HEK293 (cell line): ENCODE measurements around the gene CDH24.

Experiments
- CTCF ChIA-PET: fragments of 350-600 bp; formaldehyde crosslinking; extraction: SDS; loops from one replicate; lab custom pipeline; 2021; ENCODE audit warnings: antibody characterized with exemption; lab: Yijun Ruan, JAX
- POLR2A ChIA-PET: fragments of 300-600 bp; formaldehyde crosslinking; extraction: SDS; loops from one replicate; lab custom pipeline; 2020; ENCODE audit warnings: antibody characterized with exemption, inconsistent platforms; lab: Yijun Ruan, JAX
- H3K27ac ChIP-seq: fragments of 200-500 bp; sonication (Bioruptor generic); 2 replicates; pipeline ENCODE4 v1.5.1; 2014; ENCODE audit warnings: low read depth, low read length, control low read depth, inconsistent platforms; ENCODE audit errors: extremely low read depth
- H3K36me3 ChIP-seq, 2 experiments: fragments of 200-500 bp in 1 of 2; sonication (Bioruptor generic) in 1 of 2; 1 replicate in 1 of 2; 2 replicates in 1 of 2; pipeline ENCODE4 v1.5.1; 2014 to 2017; ENCODE audit warnings: inconsistent platforms in 2 of 2, low read length in 2 of 2; ENCODE audit not compliant: control insufficient read depth in 2 of 2, insufficient read depth in 1 of 2
- H3K4me1 ChIP-seq: fragments of 200-500 bp; sonication (Bioruptor generic); 2 replicates; pipeline ENCODE4 v1.5.1; 2014; ENCODE audit warnings: mild to moderate bottlenecking, low read length, inconsistent platforms; ENCODE audit not compliant: control insufficient read depth, insufficient read depth
- H3K4me3 ChIP-seq: 2 replicates; pipeline ENCODE4 v1.5.1; 2011; ENCODE audit warnings: low read depth, mild to moderate bottlenecking, control low read depth, low read length, moderate library complexity
- H3K9me3 ChIP-seq: fragments of 200-500 bp; sonication (Bioruptor generic); 2 replicates; pipeline ENCODE4 v1.5.1; 2014; ENCODE audit warnings: low read depth, low read length, inconsistent platforms; ENCODE audit not compliant: control insufficient read depth, insufficient read depth
- BCL11B ChIP-seq: fragments of 450-650 bp; formaldehyde crosslinking; IDR thresholded peaks from 2 replicates; pipeline ENCODE4 v1.5.1; 2016; ENCODE audit warnings: low read depth, missing biosample characterization, missing genetic modification characterization
- FEZF1 ChIP-seq: fragments of 450-650 bp; formaldehyde crosslinking; IDR thresholded peaks from 2 replicates; pipeline ENCODE4 v1.5.1; 2016; ENCODE audit warnings: missing biosample characterization, missing genetic modification characterization
- IKZF3 ChIP-seq: fragments of 450-650 bp; IDR thresholded peaks from 2 replicates; pipeline ENCODE4 v1.5.0; 2018; ENCODE audit warnings: missing biosample characterization, mild to moderate bottlenecking, missing genetic modification characterization, moderate library complexity
- KLF7 ChIP-seq: fragments of 450-650 bp; formaldehyde crosslinking; IDR thresholded peaks from 2 replicates; pipeline ENCODE4 v1.5.1; 2016; ENCODE audit warnings: missing biosample characterization, missing genetic modification characterization, borderline replicate concordance
- KLF8 ChIP-seq: fragments of 450-650 bp; formaldehyde crosslinking; IDR thresholded peaks from 2 replicates; pipeline ENCODE4 v1.5.1; 2016; ENCODE audit warnings: missing biosample characterization, missing genetic modification characterization
- PATZ1 ChIP-seq: fragments of 450-650 bp; formaldehyde crosslinking; IDR thresholded peaks from 2 replicates; pipeline ENCODE4 v1.5.1; 2016; ENCODE audit warnings: missing biosample characterization, missing genetic modification characterization
- PRDM10 ChIP-seq: fragments of 450-650 bp; formaldehyde crosslinking; IDR thresholded peaks from 2 replicates; pipeline ENCODE4 v1.5.1; 2016; ENCODE audit warnings: missing biosample characterization, missing genetic modification characterization
- SP7 ChIP-seq: fragments of 450-650 bp; formaldehyde crosslinking; IDR thresholded peaks from 2 replicates; pipeline ENCODE4 v1.5.1; 2016; ENCODE audit warnings: missing biosample characterization, missing genetic modification characterization
- ZBTB26 ChIP-seq: fragments of 450-650 bp; formaldehyde crosslinking; optimal IDR thresholded peaks from 2 replicates; pipeline ENCODE3; 2016; ENCODE audit warnings: missing biosample characterization, mild to moderate bottlenecking, missing genetic modification characterization
- ZBTB8A ChIP-seq: fragments of 450-650 bp; formaldehyde crosslinking; IDR thresholded peaks from 2 replicates; pipeline ENCODE4 v1.5.1; 2016; ENCODE audit warnings: missing biosample characterization, missing genetic modification characterization
- ZNF335 ChIP-seq: fragments of 450-650 bp; formaldehyde crosslinking; conservative IDR thresholded peaks from 2 replicates; pipeline ENCODE4 v1.5.1; 2016; ENCODE audit warnings: missing biosample characterization, missing genetic modification characterization
- ZNF518A ChIP-seq: fragments of 450-650 bp; formaldehyde crosslinking; conservative IDR thresholded peaks from 2 replicates; pipeline ENCODE4 v1.5.1; 2016; ENCODE audit warnings: low read depth, missing biosample characterization, missing genetic modification characterization
- ZNF549 ChIP-seq: fragments of 450-650 bp; IDR thresholded peaks from 2 replicates; pipeline ENCODE4 v1.5.1; 2018; ENCODE audit warnings: missing biosample characterization, missing genetic modification characterization, mild to moderate bottlenecking, inconsistent platforms, moderate library complexity
- ZNF585B ChIP-seq: fragments of 450-650 bp; formaldehyde crosslinking; IDR thresholded peaks from 2 replicates; pipeline ENCODE4 v1.5.1; 2016; ENCODE audit warnings: missing biosample characterization, missing genetic modification characterization
- ZNF645 ChIP-seq: fragments of 450-650 bp; formaldehyde crosslinking; IDR thresholded peaks from 2 replicates; pipeline ENCODE4; 2016; ENCODE audit warnings: missing biosample characterization, missing genetic modification characterization
- ZNF660 ChIP-seq: fragments of 450-650 bp; IDR thresholded peaks from 2 replicates; pipeline ENCODE4 v1.5.1; 2018; ENCODE audit warnings: missing biosample characterization, mild to moderate bottlenecking, missing genetic modification characterization

Gene CDH24

GRCh38 chr14:23009939-23010726 is 47.2 kb downstream of the CDH24 start, which contains the start of gene C14orf93 (continued):
- TF ChIP-seq PRDM10 (tag by site-specific recombination) (peak; percentile 96), ZNF660 (no peak), PATZ1 (tag by site-specific recombination) (peak; percentile 99), ZBTB26 (tag by site-specific recombination) (peak; percentile 59), IKZF3 (tag by site-specific recombination) (0 out of 2 replicates have a peak, but pooled peaks have one; percentile 10), KLF8 (tag by site-specific recombination) (peak; percentile 34; the same call in 1 of the 2 replicates), BCL11B (tag by site-specific recombination) (peak; percentile 61; the same call in 1 of the 2 replicates), KLF7 (peak; percentile 43; the same call in 1 of the 2 replicates), ZBTB8A (tag by site-specific recombination) (peak; percentile 53; the same call in 1 of the 2 replicates)

GRCh38 chr14:23009483-23009938 is 47.8 kb downstream of the CDH24 start:
- ChIA-PET POLR2A (interaction anchor here (1.1 kb wide), 1 partner anchor 50 kb away, joined by 5 read pairs; no protein-coding TSS in a partner anchor), CTCF (interaction anchor here (4.0 kb wide), 1 partner anchor 24 kb away, joined by 53 read pairs; no protein-coding TSS in a partner anchor)
- peak overlapping the region; percentile 40 for H3K4me3 ChIP-seq
- peak; percentile 36; the same call in 1 of the 2 replicates for TF ChIP-seq SP7 (tag by site-specific recombination)
- no peak for TF ChIP-seq ZNF585B (tag by site-specific recombination)
- TF ChIP-seq ZNF335 (tag by site-specific recombination), result peak; percentile 65; the same call in 1 of the 2 replicates
- TF ChIP-seq PRDM10 (tag by site-specific recombination), result 0 out of 2 replicates have a peak, but pooled peaks have one; percentile 16
- 0 out of 2 replicates have a peak, but pooled peaks have one; percentile 8 for TF ChIP-seq FEZF1 (tag by site-specific recombination)
- TF ChIP-seq ZNF645 (tag by site-specific recombination), result no peak
- TF ChIP-seq ZNF518A (tag by site-specific recombination), result no peak
- TF ChIP-seq ZNF549, result no peak

More at GRCh38 chr14:23009483-23009938, 47.8 kb downstream of the CDH24 start:
- Histone ChIP-seq H3K27ac (no peak overlapping the region), H3K9me3 (no peaks in the 10 kb centered on the region), H3K4me1 (peaks cover 8% of the 10 kb centered on the region; the same call in 1 of the 2 replicates), H3K36me3 (no peaks in the 10 kb centered on the region)
